DND-41 (cell line): ENCODE results near the gene MBOAT1.

Source experiments
- ATAC-seq: fragments of 200-7000 bp; cut with Tn5 transposase; 3 replicates; pipeline ENCODE4 v1.9.1; 2021; ENCODE audit warnings: low read depth; ENCODE audit not compliant: insufficient read depth
- DNase-seq: peaks from one replicate; pipeline ENCODE4 v3.0.0-alpha.2; 2020
- H2AFZ ChIP-seq: 2 replicates; pipeline ENCODE4 v1.6.0; 2012; ENCODE audit warnings: low read depth, low read length
- H3K27ac ChIP-seq: 2 replicates; pipeline ENCODE4 v1.5.1; 2012; ENCODE audit warnings: low read length, inconsistent platforms
- H3K27me3 ChIP-seq: fragments of 200-600 bp; sonication (generic); 2 replicates; pipeline ENCODE4 v1.6.0; 2012; ENCODE audit warnings: low read length, mild to moderate bottlenecking, inconsistent platforms; ENCODE audit not compliant: insufficient read depth, poor library complexity
- H3K36me3 ChIP-seq: 2 replicates; pipeline ENCODE4 v1.5.1; 2012; ENCODE audit warnings: low read length, inconsistent platforms; ENCODE audit not compliant: insufficient read depth
- H3K4me1 ChIP-seq: 2 replicates; pipeline ENCODE4 v1.5.1; 2012; ENCODE audit warnings: mild to moderate bottlenecking, low read length; ENCODE audit not compliant: insufficient read depth
- H3K4me2 ChIP-seq: 2 replicates; pipeline ENCODE4 v1.6.0; 2012; ENCODE audit warnings: mild to moderate bottlenecking, moderate library complexity, low read length, inconsistent platforms; ENCODE audit not compliant: insufficient read depth
- H3K4me3 ChIP-seq, 2 experiments: fragments of 200-600 bp in 1 of 2; shearing (Covaris generic) in 1 of 2; 2 replicates each; pipeline ENCODE4 v1.5.1; 2012 to 2016; ENCODE audit warnings: inconsistent platforms in 2 of 2, low read length in 2 of 2, mild to moderate bottlenecking in 2 of 2, low read depth in 1 of 2, moderate library complexity in 1 of 2
- H3K79me2 ChIP-seq: 2 replicates; pipeline ENCODE4 v1.6.0; 2012; ENCODE audit warnings: low read length, inconsistent platforms; ENCODE audit not compliant: insufficient read depth
- H3K9ac ChIP-seq: 2 replicates; pipeline ENCODE4 v1.6.0; 2012; ENCODE audit warnings: low read depth, mild to moderate bottlenecking, inconsistent platforms, low read length, moderate library complexity
- H3K9me3 ChIP-seq: 2 replicates; pipeline ENCODE4 v1.5.1; 2012; ENCODE audit warnings: low read length, moderate library complexity, mild to moderate bottlenecking, inconsistent platforms; ENCODE audit not compliant: insufficient read depth, severe bottlenecking
- H4K20me1 ChIP-seq: 2 replicates; pipeline ENCODE4 v1.6.0; 2012; ENCODE audit warnings: low read length; ENCODE audit not compliant: insufficient read depth
- EZH2 ChIP-seq: IDR thresholded peaks from 3 replicates; pipeline ENCODE4 v1.6.1; 2012; ENCODE audit warnings: borderline replicate concordance, low read depth, mild to moderate bottlenecking, moderate library complexity, low read length, inconsistent platforms; ENCODE audit not compliant: severe bottlenecking
- TF ChIP-seq, protein P1 (sequence below): IDR thresholded peaks from 2 replicates; pipeline ENCODE4 v1.5.1; 2012; ENCODE audit warnings: borderline replicate concordance, low read length, moderate library complexity, mild to moderate bottlenecking; ENCODE audit not compliant: poor library complexity, severe bottlenecking; ENCODE audit errors: extremely low read depth

Gene MBOAT1

DNA sequence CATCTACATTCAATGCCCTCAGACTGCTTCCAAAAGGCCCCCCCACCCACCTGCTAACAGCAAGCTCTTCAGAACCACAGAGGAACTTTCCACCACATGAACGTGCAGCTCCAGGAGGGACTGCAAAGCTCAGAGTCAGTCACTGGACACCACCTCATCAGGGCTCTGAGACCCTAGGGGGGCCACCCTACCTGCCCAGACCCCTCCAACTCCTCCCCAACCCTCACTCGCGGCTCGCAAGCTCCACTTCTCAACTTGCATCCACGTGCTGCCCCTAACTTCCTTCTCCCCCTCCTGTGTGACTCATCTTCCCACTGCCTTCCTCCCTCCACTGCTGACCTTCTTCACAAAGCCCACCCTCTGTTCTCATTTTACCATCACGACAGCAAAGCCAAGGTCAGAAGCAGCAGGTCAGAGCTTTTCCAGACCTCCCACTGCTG lies 6.5 kb downstream of the MBOAT1 start:
- H4K20me1 ChIP-seq, result no peaks in the 10 kb centered on the region; the same call in 1 of the 2 replicates
- H3K79me2 ChIP-seq, result peaks cover 95% of the 10 kb centered on the region
- ATAC-seq, result peak; percentile 38
- H3K9me3 ChIP-seq, result no peaks in the 10 kb centered on the region
- peak overlapping the region; percentile 91 for H3K27ac ChIP-seq
- H3K36me3 ChIP-seq, result peaks cover 3% of the 10 kb centered on the region; the same call in 1 of the 2 replicates
- H3K27me3 ChIP-seq, result no peaks in the 10 kb centered on the region
- peak overlapping the region; percentile 66 for H3K4me2 ChIP-seq
- TF ChIP-seq, protein P1, sequence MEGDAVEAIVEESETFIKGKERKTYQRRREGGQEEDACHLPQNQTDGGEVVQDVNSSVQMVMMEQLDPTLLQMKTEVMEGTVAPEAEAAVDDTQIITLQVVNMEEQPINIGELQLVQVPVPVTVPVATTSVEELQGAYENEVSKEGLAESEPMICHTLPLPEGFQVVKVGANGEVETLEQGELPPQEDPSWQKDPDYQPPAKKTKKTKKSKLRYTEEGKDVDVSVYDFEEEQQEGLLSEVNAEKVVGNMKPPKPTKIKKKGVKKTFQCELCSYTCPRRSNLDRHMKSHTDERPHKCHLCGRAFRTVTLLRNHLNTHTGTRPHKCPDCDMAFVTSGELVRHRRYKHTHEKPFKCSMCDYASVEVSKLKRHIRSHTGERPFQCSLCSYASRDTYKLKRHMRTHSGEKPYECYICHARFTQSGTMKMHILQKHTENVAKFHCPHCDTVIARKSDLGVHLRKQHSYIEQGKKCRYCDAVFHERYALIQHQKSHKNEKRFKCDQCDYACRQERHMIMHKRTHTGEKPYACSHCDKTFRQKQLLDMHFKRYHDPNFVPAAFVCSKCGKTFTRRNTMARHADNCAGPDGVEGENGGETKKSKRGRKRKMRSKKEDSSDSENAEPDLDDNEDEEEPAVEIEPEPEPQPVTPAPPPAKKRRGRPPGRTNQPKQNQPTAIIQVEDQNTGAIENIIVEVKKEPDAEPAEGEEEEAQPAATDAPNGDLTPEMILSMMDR, result no peak
- no peak for TF ChIP-seq EZH2
- H2AFZ ChIP-seq, result no peak overlapping the region
- peaks cover 97% of the 10 kb centered on the region for H3K4me1 ChIP-seq
- peak overlapping the region in 1 of 2 experiments; percentile 50; a peak in 2 of 4 replicates for H3K4me3 ChIP-seq
- DNase-seq, result peak; percentile 55
- H3K9ac ChIP-seq, result peak overlapping the region; percentile 41

DNA sequence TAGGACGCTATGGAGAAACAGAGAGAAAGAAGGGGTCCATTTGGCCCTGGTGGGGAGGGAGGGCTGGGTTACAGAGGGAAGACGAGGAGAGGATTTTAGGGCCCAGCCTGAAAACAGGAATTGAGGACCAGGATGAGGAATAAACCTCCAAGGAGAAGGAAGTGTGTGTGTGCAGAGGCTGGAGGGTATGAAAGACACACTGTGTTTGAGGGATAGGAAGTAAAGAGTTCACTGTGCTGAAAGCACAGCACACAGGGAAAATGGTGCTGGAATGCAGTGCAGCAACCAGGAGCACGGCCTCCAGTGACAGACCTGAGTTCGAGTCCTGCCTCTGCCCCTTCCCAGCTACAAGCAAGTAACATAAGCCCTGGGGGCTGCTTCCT lies 7.8 kb downstream of the MBOAT1 start:
- no peak overlapping the region for H3K4me2 ChIP-seq
- no peaks in the 10 kb centered on the region for H3K27me3 ChIP-seq
- H3K79me2 ChIP-seq, result peaks cover 92% of the 10 kb centered on the region
- peak overlapping the region; percentile 53 for H3K27ac ChIP-seq
- DNase-seq, result no peak
- TF ChIP-seq EZH2, result no peak
- TF ChIP-seq, protein P1, result no peak
- no peaks in the 10 kb centered on the region for H3K9me3 ChIP-seq
- peaks cover 9% of the 10 kb centered on the region; the same call in 1 of the 2 replicates for H3K36me3 ChIP-seq
- no peak for ATAC-seq
- H3K4me1 ChIP-seq, result peaks cover 87% of the 10 kb centered on the region
- no peaks in the 10 kb centered on the region for H4K20me1 ChIP-seq
- H3K4me3 ChIP-seq, result no peak overlapping the region
- H2AFZ ChIP-seq, result no peak overlapping the region
- no peak overlapping the region for H3K9ac ChIP-seq

DNA sequence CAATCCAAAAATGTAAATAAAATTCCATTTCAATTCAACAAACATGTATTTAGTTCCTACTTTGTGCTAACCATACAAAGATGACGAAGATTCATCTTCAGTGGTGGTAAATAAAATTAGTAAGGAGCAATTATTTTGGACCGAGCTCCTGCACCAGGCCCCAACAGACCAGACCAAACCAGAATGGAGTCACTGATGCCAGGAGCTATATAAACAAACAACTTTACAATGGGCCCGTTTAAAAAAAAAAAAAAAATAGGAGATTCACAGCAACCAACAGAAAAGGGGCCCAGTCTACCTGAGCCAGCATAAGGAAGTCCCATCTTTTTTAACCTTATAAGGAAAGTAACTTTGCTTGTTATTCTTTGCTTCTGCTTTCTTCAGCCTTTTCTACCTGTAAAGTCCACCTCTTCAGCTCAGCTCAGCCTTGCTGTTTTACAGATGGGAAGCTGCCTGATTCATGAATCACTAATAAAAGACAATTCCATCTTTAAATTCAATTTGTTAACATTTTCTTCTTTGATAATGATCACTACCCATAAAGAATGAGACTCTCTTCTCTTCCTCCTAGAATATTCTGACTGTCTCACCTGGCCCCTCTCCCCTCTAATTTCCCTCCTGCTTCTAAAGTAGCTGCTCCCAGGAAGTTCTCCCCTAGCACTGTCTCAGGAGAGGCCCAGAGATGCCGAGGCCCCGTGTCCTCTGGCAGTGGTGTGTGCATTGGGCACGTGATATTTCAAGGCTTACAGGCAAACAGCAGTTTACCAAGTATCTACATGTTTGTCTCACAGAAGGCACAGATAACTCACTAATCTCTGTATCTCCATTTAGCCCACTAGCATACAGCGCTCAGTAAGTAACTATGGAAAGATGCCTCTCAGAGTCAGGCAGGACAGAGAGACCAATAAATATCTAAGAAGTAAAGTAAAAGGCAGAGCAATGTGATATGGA lies 8.4 kb downstream of the MBOAT1 start:
- DNase-seq (no peak), ATAC-seq (no peak)
- Histone ChIP-seq H3K79me2 (peaks cover 88% of the 10 kb centered on the region), H3K4me3 (no peak overlapping the region), H3K27me3 (no peaks in the 10 kb centered on the region), H3K36me3 (peaks cover 12% of the 10 kb centered on the region; the same call in 1 of the 2 replicates), H3K9ac (no peak overlapping the region), H3K4me1 (peaks cover 80% of the 10 kb centered on the region), H3K27ac (peak overlapping the region; percentile 49), H3K9me3 (no peaks in the 10 kb centered on the region), H2AFZ (no peak overlapping the region), H3K4me2 (no peak overlapping the region), H4K20me1 (no peaks in the 10 kb centered on the region)
- TF ChIP-seq EZH2, result no peak
- TF ChIP-seq, protein P1, result no peak
